BE2C (cell line): ENCODE data around the gene SH3BGR.

Source experiments
- DNase-seq: peaks from one replicate; pipeline ENCODE4 v3.0.0-alpha.2; 2020
- H3K27me3 ChIP-seq: fragments of 250-450 bp; sonication (Bioruptor Pico); 2 replicates; pipeline ENCODE4 v1.5.1; 2020; ENCODE audit warnings: mild to moderate bottlenecking
- H3K36me3 ChIP-seq: fragments of 250-450 bp; sonication (Bioruptor Pico); 2 replicates; pipeline ENCODE4 v1.5.1; 2020; ENCODE audit warnings: mild to moderate bottlenecking
- H3K4me1 ChIP-seq: fragments of 250-450 bp; sonication (Bioruptor Pico); 2 replicates; pipeline ENCODE4 v1.5.1; 2020
- H3K4me3 ChIP-seq: 2 replicates; pipeline ENCODE4 v1.5.1; 2011; ENCODE audit warnings: low read depth, low read length
- H3K9me3 ChIP-seq: fragments of 250-450 bp; sonication (Bioruptor Pico); 2 replicates; pipeline ENCODE4 v1.5.1; 2020
- CTCF ChIP-seq: IDR thresholded peaks from 2 replicates; pipeline ENCODE4 v1.5.1; 2012; ENCODE audit warnings: mild to moderate bottlenecking, low read depth, low read length

Gene SH3BGR

GRCh38 chr21:39479814-39480182 lies 28.0 kb downstream of the SH3BGR start:
- H3K4me1 ChIP-seq: no peaks in the 10 kb centered on the region
- H3K4me3 ChIP-seq: no peak overlapping the region
- H3K9me3 ChIP-seq: no peaks in the 10 kb centered on the region
- no peak for DNase-seq
- no peaks in the 10 kb centered on the region for H3K27me3 ChIP-seq
- TF ChIP-seq CTCF: no peak
- H3K36me3 ChIP-seq: no peaks in the 10 kb centered on the region

GRCh38 chr21:39480271-39480670 lies 28.5 kb downstream of the SH3BGR start:
- Histone ChIP-seq H3K27me3 (no peaks in the 10 kb centered on the region), H3K9me3 (no peaks in the 10 kb centered on the region), H3K4me3 (no peak overlapping the region), H3K4me1 (no peaks in the 10 kb centered on the region), H3K36me3 (no peaks in the 10 kb centered on the region)
- no peak for DNase-seq
- TF ChIP-seq CTCF: no peak

GRCh38 chr21:39481886-39482285 lies 30.1 kb downstream of the SH3BGR start:
- DNase-seq: no peak
- TF ChIP-seq CTCF: no peak
- no peaks in the 10 kb centered on the region for H3K27me3 ChIP-seq
- no peaks in the 10 kb centered on the region for H3K9me3 ChIP-seq
- H3K4me3 ChIP-seq: no peak overlapping the region
- H3K4me1 ChIP-seq: no peaks in the 10 kb centered on the region
- no peaks in the 10 kb centered on the region for H3K36me3 ChIP-seq

- H3K4me3 ChIP-seq: no peak overlapping the region
- H3K36me3 ChIP-seq: no peaks in the 10 kb centered on the region
- H3K4me1 ChIP-seq: no peaks in the 10 kb centered on the region
- TF ChIP-seq CTCF: no peak
- DNase-seq: no peak
- no peaks in the 10 kb centered on the region for H3K9me3 ChIP-seq
- no peaks in the 10 kb centered on the region for H3K27me3 ChIP-seq
These were observed 32.1 kb downstream of the SH3BGR start for GRCh38 chr21:39483917-39484316.

GRCh38 chr21:39484711-39485276 lies 33.0 kb downstream of the SH3BGR start:
- no peak for DNase-seq
- Histone ChIP-seq H3K36me3 (no peaks in the 10 kb centered on the region), H3K9me3 (no peaks in the 10 kb centered on the region), H3K4me3 (no peak overlapping the region), H3K4me1 (no peaks in the 10 kb centered on the region), H3K27me3 (no peaks in the 10 kb centered on the region)
- TF ChIP-seq CTCF: no peak

GRCh38 chr21:39489380-39489924 lies 37.7 kb downstream of the SH3BGR start:
- Histone ChIP-seq H3K27me3 (no peaks in the 10 kb centered on the region), H3K36me3 (no peaks in the 10 kb centered on the region), H3K9me3 (no peaks in the 10 kb centered on the region), H3K4me1 (no peaks in the 10 kb centered on the region), H3K4me3 (no peak overlapping the region)
- no peak for DNase-seq
- TF ChIP-seq CTCF: no peak
